Endothelial cell of umbilical vein (primary cell): Measurements from ENCODE around the gene BRF1. TPM values are rescaled to one million over a fixed set of nuclear protein-coding genes. Genes with fewer than 3 reads are reported as not detected.

ENCODE experiments used
- BruUV-seq: library from RNA; stranded (reverse); fragments of 400-500 nt; replicated peaks from 2 replicates; lab custom pipeline; 2021; lab: Mats Ljungman, UMichigan
- CTCF ChIA-PET: fragments of 300-600, 350-600 bp; sonication (Branson Sonifier 250); formaldehyde crosslinking; loops from one replicate; lab custom pipeline; 2021; ENCODE audit warnings: antibody characterized with exemption, inconsistent platforms; lab: Charles Lee
- POLR2A ChIA-PET: fragments of 300-600, 350-600 bp; sonication (Branson Sonifier 250); formaldehyde crosslinking; loops from one replicate; lab custom pipeline; 2021; ENCODE audit warnings: antibody characterized with exemption, inconsistent platforms; lab: Charles Lee
- DNase-seq: peaks from one replicate; pipeline ENCODE4 v3.0.0-alpha.2; 2011; ENCODE audit warnings: low read depth, low spot score
- FAIRE-seq: peaks from 2 replicates; lab custom pipeline; 2011; peaks lifted over from hg19 to GRCh38; lab: Jason Lieb, UNC
- H2AFZ ChIP-seq: 2 replicates; pipeline ENCODE4 v1.6.0; 2012; ENCODE audit warnings: low read depth, low read length, control low read depth, inconsistent platforms
- H3K27ac ChIP-seq: 2 replicates; pipeline ENCODE4 v1.5.1; 2011; ENCODE audit warnings: low read depth, mild to moderate bottlenecking, control low read depth, low read length, moderate library complexity; ENCODE audit not compliant: insufficient read depth
- H3K27me3 ChIP-seq, 2 experiments: 2 replicates each; pipeline versions ENCODE4 v1.6.0 to v1.6.1; 2011; ENCODE audit warnings: low read length in 2 of 2, mixed read lengths in 1 of 2; ENCODE audit not compliant: control insufficient read depth in 2 of 2, insufficient read depth in 2 of 2
- H3K36me3 ChIP-seq, 2 experiments: 2 replicates in 1 of 2; 3 replicates in 1 of 2; pipeline ENCODE4 v1.5.1; 2011; ENCODE audit warnings: low read length in 2 of 2, mild to moderate bottlenecking in 1 of 2, moderate library complexity in 1 of 2; ENCODE audit not compliant: control insufficient read depth in 2 of 2, insufficient read depth in 2 of 2; ENCODE audit errors: extremely low read depth in 1 of 2
- H3K4me1 ChIP-seq: 3 replicates; pipeline ENCODE4 v1.5.1; 2011; ENCODE audit warnings: mild to moderate bottlenecking, low read length; ENCODE audit not compliant: control insufficient read depth, insufficient read depth; ENCODE audit errors: extremely low read depth
- H3K4me2 ChIP-seq: 2 replicates; pipeline ENCODE4 v1.6.1; 2011; ENCODE audit warnings: low read length, control low read depth, mixed read lengths; ENCODE audit not compliant: insufficient read depth
- H3K4me3 ChIP-seq, 3 experiments: fragments of 200-600 bp in 1 of 3; sonication (generic), shearing (Covaris generic) in 1 of 3; replicated peaks in 1 of 3; 2 replicates each; pipeline ENCODE4 v1.5.1; 2011 to 2016; ENCODE audit warnings: control low read depth in 3 of 3, low read length in 3 of 3, mild to moderate bottlenecking in 2 of 3, inconsistent platforms in 1 of 3, low read depth in 1 of 3, moderate library complexity in 1 of 3; ENCODE audit not compliant: insufficient read depth in 1 of 3
- H3K79me2 ChIP-seq: 2 replicates; pipeline ENCODE4 v1.6.0; 2012; ENCODE audit warnings: low read length, inconsistent platforms; ENCODE audit not compliant: control insufficient read depth, insufficient read depth
- H3K9ac ChIP-seq: replicated peaks from 2 replicates; pipeline ENCODE3; 2011; ENCODE audit warnings: low read length, control low read depth; ENCODE audit not compliant: insufficient read depth; ENCODE audit errors: extremely low read depth
- H3K9me1 ChIP-seq: replicated peaks from 3 replicates; pipeline ENCODE4 v1.6.0; 2011; ENCODE audit warnings: mild to moderate bottlenecking, low read length; ENCODE audit not compliant: control insufficient read depth, insufficient read depth; ENCODE audit errors: extremely low read depth
- H3K9me3 ChIP-seq: replicated peaks from 2 replicates; pipeline ENCODE4 v1.5.1; 2012; ENCODE audit warnings: low read length, inconsistent platforms; ENCODE audit not compliant: control insufficient read depth, insufficient read depth
- H4K20me1 ChIP-seq: replicated peaks from 2 replicates; pipeline ENCODE3; 2011; ENCODE audit warnings: mild to moderate bottlenecking, low read length; ENCODE audit not compliant: control insufficient read depth, insufficient read depth; ENCODE audit errors: extremely low read depth
- CTCF ChIP-seq, 2 donors: IDR thresholded peaks; 1 replicate in 1 of 2; 2 replicates in 1 of 2; pipeline ENCODE4 v1.5.1; 2011; ENCODE audit warnings: low read length in 2 of 2, mild to moderate bottlenecking in 2 of 2, moderate library complexity in 2 of 2, control low read depth in 1 of 2, inconsistent platforms in 1 of 2, low read depth in 1 of 2; ENCODE audit not compliant: insufficient read depth in 1 of 2; ENCODE audit errors: extremely low read depth in 1 of 2
- EZH2 ChIP-seq: IDR thresholded peaks from 2 replicates; pipeline ENCODE4 v1.6.1; 2012; ENCODE audit warnings: borderline replicate concordance, low read depth, mild to moderate bottlenecking, moderate library complexity, low read length, inconsistent platforms; ENCODE audit not compliant: severe bottlenecking
- FOS ChIP-seq: IDR thresholded peaks from 2 replicates; pipeline ENCODE4 v1.6.1; 2011; ENCODE audit warnings: mild to moderate bottlenecking, low read length, moderate library complexity, borderline replicate concordance; ENCODE audit not compliant: insufficient read depth
- GATA2 ChIP-seq: IDR thresholded peaks from 2 replicates; pipeline ENCODE4 v1.7.0; 2011; ENCODE audit warnings: low read depth, mild to moderate bottlenecking, moderate library complexity, mixed read lengths, low read length; ENCODE audit not compliant: insufficient read length, insufficient read depth
- JUN ChIP-seq: IDR thresholded peaks from 2 replicates; pipeline ENCODE4 v1.6.1; 2011; ENCODE audit warnings: borderline replicate concordance, low read depth; ENCODE audit not compliant: insufficient read length, insufficient read depth
- MAX ChIP-seq: IDR thresholded peaks from 2 replicates; pipeline ENCODE4 v1.6.1; 2011; ENCODE audit not compliant: insufficient read depth, insufficient read length
- MYC ChIP-seq: IDR thresholded peaks from one replicate; pipeline ENCODE4 v1.6.1; 2011; ENCODE audit warnings: mild to moderate bottlenecking, low read depth, low read length
- POLR2A ChIP-seq: IDR thresholded peaks from 2 replicates; pipeline ENCODE4 v1.6.1; 2012; ENCODE audit warnings: low read depth, mild to moderate bottlenecking, control low read depth, low read length
- POLR2AphosphoS5 ChIP-seq: IDR thresholded peaks from 2 replicates; pipeline ENCODE4 v1.6.1; 2012; ENCODE audit warnings: low read depth, mild to moderate bottlenecking, control low read depth, low read length, moderate library complexity; ENCODE audit not compliant: insufficient read depth
- dilution Hi-C: fragments of 300-500 bp; cut with MboI; formaldehyde crosslinking; loops from one replicate; pipeline ENCODE4 v1.15.0; 2019; ENCODE audit warnings: low sequenced_read_pairs; ENCODE audit not compliant: extremely low pct_ligation_motif_present
- intact Hi-C: fragments of 100-400 bp; cut with micrococcal nuclease; formaldehyde crosslinking; loops from one replicate; pipeline ENCODE4 v1.10.0; 2022
- polyA plus RNA-seq, 4 experiments: library from polyadenylated mRNA; depleted of rRNA in 3 of 4; stranded (reverse) in 3 of 4; unstranded in 1 of 4; fragments of >200 nt; gene quantifications; 2 replicates each; pipeline versions ENCODE4 v1.2.1 to v1.2.3, GENCODE V29; 2011 to 2012; ENCODE audit warnings: missing spikeins in 1 of 4
- total RNA-seq: library from RNA; stranded (reverse); gene quantifications from 2 replicates; pipeline ENCODE4 v1.2.3, GENCODE V29; 2021

The BRF1 gene
- total and polyA plus RNA-seq, 2 donors (not counting 3 experiments of a cell fraction or from before 2014, with no cell fraction given): 19.0 to 47.2 TPM

DNA sequence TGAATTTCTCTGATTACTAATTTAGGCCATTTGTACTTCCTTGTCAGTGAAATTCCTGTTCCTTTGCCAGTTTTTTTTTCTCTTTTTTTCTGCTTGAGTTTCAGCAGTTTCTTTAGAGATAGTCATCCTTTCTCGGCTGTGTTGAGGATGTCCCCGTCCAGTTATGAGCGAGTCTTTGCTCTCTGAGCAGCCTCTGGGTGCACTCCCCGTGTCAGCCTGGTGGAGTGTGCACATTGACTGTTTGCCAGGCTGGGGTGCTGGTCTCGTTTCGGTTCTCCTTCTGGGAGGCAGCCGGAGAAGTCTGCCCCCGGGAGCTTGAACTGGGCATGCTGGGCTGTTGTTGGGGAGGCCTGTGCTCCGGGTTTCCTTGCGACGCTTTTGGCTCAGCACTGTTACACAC lies 16.7 kb upstream of the BRF1 start:
- dilution Hi-C loops: no loop called here
- BruUV-seq: no TSS peak
- Histone ChIP-seq H3K4me2 (no peak overlapping the region), H2AFZ (no peak overlapping the region), H3K79me2 (peaks cover 8% of the 10 kb centered on the region), H3K27ac (no peak overlapping the region), H3K9ac (no peak overlapping the region), H3K36me3 (no peaks in the 10 kb centered on the region), H4K20me1 (no peaks in the 10 kb centered on the region), H3K9me3 (no peaks in the 10 kb centered on the region), H3K4me3 (no peak overlapping the region), H3K4me1 (peaks cover 8% of the 10 kb centered on the region), H3K9me1 (no peaks in the 10 kb centered on the region), H3K27me3 (no peaks in the 10 kb centered on the region)
- TF ChIP-seq EZH2 (no peak), MAX (no peak), GATA2 (no peak), POLR2A (no peak), FOS (no peak), CTCF (IDR thresholded peaks at IDR 0.05; ENCODE audit: extremely low read depth in 1 of 2, insufficient read depth in 1 of 2, low read depth in 1 of 2, low read length in 2 of 2) (no peak), POLR2AphosphoS5 (no peak), JUN (no peak), MYC (no peak)
- no peak for DNase-seq
- CTCF ChIA-PET: interaction anchor here (2.0 kb wide), 1 partner anchor 34 kb away, joined by 12 read pairs; no protein-coding TSS in a partner anchor
- POLR2A ChIA-PET: no interaction called here
- intact Hi-C loops: no loop called here
- no peak for FAIRE-seq
